GM21381 (cell line): ENCODE data around the gene HDAC7.
A peak's percentile ranks its signal among the peaks of the same experiment; 100 is the strongest.

ENCODE experiments used
- ATAC-seq: cut with Tn5 transposase; IDR thresholded peaks from one replicate; pipeline ENCODE4 v1.9.1; 2021; ENCODE audit warnings: mild to moderate bottlenecking, moderate library complexity; ENCODE audit not compliant: unreplicated experiment

HDAC7 gene

GRCh38 chr12:47750229-47750798 lies 69.4 kb downstream of the HDAC7 start:
- no peak for ATAC-seq

- ATAC-seq = no peak
Observed at GRCh38 chr12:47748899-47749298, 70.8 kb downstream of the HDAC7 start.

GRCh38 chr12:47748507-47748828 lies 71.2 kb downstream of the HDAC7 start:
- ATAC-seq = no peak

- no peak for ATAC-seq
Observed at GRCh38 chr12:47747596-47748506, 71.9 kb downstream of the HDAC7 start.

GRCh38 chr12:47747126-47747525 lies 72.6 kb downstream of the HDAC7 start:
- ATAC-seq = no peak

GRCh38 chr12:47746523-47746922 lies 73.2 kb downstream of the HDAC7 start:
- no peak for ATAC-seq

- ATAC-seq = no peak
Observed at GRCh38 chr12:47746073-47746472, 73.6 kb downstream of the HDAC7 start.

GRCh38 chr12:47745485-47746041 lies 74.1 kb downstream of the HDAC7 start:
- ATAC-seq = no peak

GRCh38 chr12:47744778-47745436 lies 74.8 kb downstream of the HDAC7 start:
- no peak for ATAC-seq

- no peak for ATAC-seq
Observed at GRCh38 chr12:47744005-47744651, 75.6 kb downstream of the HDAC7 start.

GRCh38 chr12:47743311-47743860 lies 76.3 kb downstream of the HDAC7 start:
- ATAC-seq = no peak

- ATAC-seq = no peak
Observed at GRCh38 chr12:47742253-47742825, 77.4 kb downstream of the HDAC7 start.

- peak; percentile 35 for ATAC-seq
Observed at GRCh38 chr12:47741340-47741703, 78.4 kb downstream of the HDAC7 start.

GRCh38 chr12:47740606-47741339 lies 78.9 kb downstream of the HDAC7 start:
- peak; percentile 41 for ATAC-seq

- peak; percentile 50 for ATAC-seq
Observed at GRCh38 chr12:47739979-47740378, 79.7 kb downstream of the HDAC7 start.

GRCh38 chr12:47739297-47739696 lies 80.4 kb downstream of the HDAC7 start:
- ATAC-seq = no peak

- ATAC-seq = no peak
Observed at GRCh38 chr12:47737936-47738594, 81.6 kb downstream of the HDAC7 start.

GRCh38 chr12:47736877-47737676 lies 82.6 kb downstream of the HDAC7 start:
- no peak for ATAC-seq

- no peak for ATAC-seq
Observed at GRCh38 chr12:47736216-47736615, 83.5 kb downstream of the HDAC7 start.
